HG03045 (cell line): ENCODE measurements around the gene ARHGAP21.

Experiments
- ATAC-seq: cut with Tn5 transposase; IDR thresholded peaks from one replicate; pipeline ENCODE4 v1.9.1; 2021; ENCODE audit warnings: mild to moderate bottlenecking, moderate library complexity; ENCODE audit not compliant: unreplicated experiment

ARHGAP21 gene

GRCh38 chr10:24545585-24545984, 178.1 kb downstream of the ARHGAP21 start:
- no peak for ATAC-seq

- no peak for ATAC-seq
Measured at GRCh38 chr10:24544776-24545175, 178.9 kb downstream of the ARHGAP21 start.

- no peak for ATAC-seq
Measured at GRCh38 chr10:24542314-24543270, 181.1 kb downstream of the ARHGAP21 start.

- no peak for ATAC-seq
Measured at GRCh38 chr10:24541239-24541753, 182.4 kb downstream of the ARHGAP21 start.

GRCh38 chr10:24536636-24537035, 187.1 kb downstream of the ARHGAP21 start:
- no peak for ATAC-seq

- no peak for ATAC-seq
Measured at GRCh38 chr10:24533981-24534380, 189.7 kb downstream of the ARHGAP21 start.
